GM19452 (cell line): ENCODE measurements around the gene NME7.

ENCODE experiments used
- ATAC-seq: cut with Tn5 transposase; IDR thresholded peaks from one replicate; pipeline ENCODE4 v1.9.1; 2021; ENCODE audit not compliant: unreplicated experiment

Gene NME7

DNA sequence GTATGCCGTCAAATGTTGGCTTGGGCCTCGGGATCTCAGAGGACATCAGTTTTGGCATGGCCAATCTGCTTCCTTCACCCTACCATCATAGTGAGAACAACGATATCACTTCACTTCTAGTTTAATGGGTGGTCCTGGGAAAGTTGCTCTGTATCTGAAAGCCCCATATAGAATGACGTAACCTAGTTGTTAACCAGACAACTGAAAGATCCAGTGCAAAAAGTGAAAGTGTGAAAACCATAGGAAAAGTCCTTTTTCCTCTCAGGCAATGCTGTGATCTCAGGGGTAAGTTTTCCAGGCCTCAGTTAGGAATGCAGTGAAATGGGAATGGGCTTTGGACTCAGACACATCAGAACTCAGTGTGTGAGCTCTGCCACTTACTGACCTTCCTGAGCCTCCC, 279.7 kb downstream of the NME7 start:
- no peak for ATAC-seq

DNA sequence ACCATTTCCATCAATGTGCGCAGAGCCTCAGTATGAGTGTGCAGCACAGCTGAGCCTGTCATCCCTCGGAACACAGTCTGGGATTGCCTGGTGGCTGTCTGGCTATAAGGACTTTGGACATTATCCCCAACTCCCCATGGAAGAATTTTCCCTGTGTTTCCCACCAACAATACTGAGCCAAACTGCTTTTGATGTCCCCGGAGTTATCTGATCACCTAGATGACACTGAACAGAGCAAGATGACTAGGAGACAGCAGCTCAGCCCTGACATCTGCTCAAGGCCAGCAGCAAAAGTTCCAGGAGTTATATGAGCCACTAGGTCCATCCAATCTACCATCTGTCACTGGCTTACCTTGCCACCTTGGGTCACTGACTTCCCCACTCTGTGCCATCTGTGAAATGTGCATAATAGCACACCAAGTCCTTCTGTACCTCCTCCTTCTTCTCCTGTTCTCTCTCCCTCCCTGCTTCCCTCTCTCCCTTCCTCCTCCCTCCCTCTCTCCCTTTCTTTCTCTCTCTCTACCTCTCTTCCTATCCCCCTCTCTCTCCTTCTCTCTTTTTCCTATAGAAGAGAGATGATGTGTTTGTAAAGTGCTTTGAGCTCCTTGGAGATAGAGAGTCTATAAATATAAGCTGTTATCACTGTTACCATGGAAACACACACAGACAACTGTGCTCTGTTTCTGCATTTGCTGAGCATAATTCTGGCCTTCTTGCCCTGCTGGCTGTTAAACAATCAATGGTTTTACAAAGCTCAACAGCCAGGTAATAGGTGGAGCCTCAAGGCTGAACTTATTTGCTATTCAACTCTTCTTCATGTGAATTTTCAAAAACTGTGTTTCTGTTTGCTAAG, 280.8 kb downstream of the NME7 start:
- ATAC-seq: no peak

DNA sequence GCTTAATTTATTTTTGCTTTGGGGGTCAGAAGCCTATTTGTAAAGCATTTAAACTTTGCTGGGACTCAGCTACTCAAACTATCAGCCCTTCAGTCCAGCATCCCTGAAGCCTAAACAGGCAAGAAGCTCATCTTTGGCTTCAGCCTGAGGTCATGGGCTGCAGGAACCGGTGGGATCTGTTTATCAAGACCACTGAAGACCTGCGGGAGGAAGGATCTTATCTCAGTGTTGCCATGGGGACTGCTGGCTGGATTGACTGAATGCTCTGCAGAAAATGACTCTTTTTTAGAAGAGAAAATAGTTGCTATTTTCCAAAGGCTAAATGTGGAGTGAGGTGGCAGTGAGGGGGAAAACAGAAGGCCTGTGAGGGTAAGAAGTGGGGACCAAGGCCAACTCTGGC, 281.7 kb downstream of the NME7 start:
- ATAC-seq: no peak
